C4-2B (cell line): ENCODE measurements around the gene HOXD11.

ENCODE experiments used
- ZFX ChIP-seq: fragments of 450-650 bp; IDR thresholded peaks from 2 replicates; pipeline ENCODE4 v1.6.1; 2017
- TF ChIP-seq, protein P1 (sequence below): fragments of 450-650 bp; conservative IDR thresholded peaks from 2 replicates; pipeline ENCODE4 v1.5.1; 2017; ENCODE audit warnings: mild to moderate bottlenecking

GRCh38 chr2:176080540-176081375 is 26.3 kb upstream of the HOXD11 start:
- TF ChIP-seq ZFX, result no peak
- TF ChIP-seq, protein P1, sequence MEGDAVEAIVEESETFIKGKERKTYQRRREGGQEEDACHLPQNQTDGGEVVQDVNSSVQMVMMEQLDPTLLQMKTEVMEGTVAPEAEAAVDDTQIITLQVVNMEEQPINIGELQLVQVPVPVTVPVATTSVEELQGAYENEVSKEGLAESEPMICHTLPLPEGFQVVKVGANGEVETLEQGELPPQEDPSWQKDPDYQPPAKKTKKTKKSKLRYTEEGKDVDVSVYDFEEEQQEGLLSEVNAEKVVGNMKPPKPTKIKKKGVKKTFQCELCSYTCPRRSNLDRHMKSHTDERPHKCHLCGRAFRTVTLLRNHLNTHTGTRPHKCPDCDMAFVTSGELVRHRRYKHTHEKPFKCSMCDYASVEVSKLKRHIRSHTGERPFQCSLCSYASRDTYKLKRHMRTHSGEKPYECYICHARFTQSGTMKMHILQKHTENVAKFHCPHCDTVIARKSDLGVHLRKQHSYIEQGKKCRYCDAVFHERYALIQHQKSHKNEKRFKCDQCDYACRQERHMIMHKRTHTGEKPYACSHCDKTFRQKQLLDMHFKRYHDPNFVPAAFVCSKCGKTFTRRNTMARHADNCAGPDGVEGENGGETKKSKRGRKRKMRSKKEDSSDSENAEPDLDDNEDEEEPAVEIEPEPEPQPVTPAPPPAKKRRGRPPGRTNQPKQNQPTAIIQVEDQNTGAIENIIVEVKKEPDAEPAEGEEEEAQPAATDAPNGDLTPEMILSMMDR, result 0 out of 2 replicates have a peak, but pooled peaks have one; percentile 33
